ENCODE results near the gene ZFP36L2. TPM values are rescaled to one million over a fixed set of nuclear protein-coding genes. Genes with fewer than 3 reads are reported as not detected.
A peak's percentile ranks its signal among the peaks of the same experiment; 100 is the strongest.

ZFP36L2 gene
- total RNA-seq, 1 donor from 2014 or later: 62.1 TPM

- H3K27me3 Mint-ChIP-seq: peaks cover 2% of the 10 kb centered on the region
Observed at GRCh38 chr2:43219383-43220228, 6.8 kb downstream of the ZFP36L2 start.

GRCh38 chr2:43218702-43219382 lies 7.6 kb downstream of the ZFP36L2 start:
- ChIA-PET POLR2A (interaction anchor here (1.0 to 13.9 kb wide), 10 partner anchors 9 to 409 kb away, joined by 3 to 561 read pairs (median 8); partner anchors contain the start of gene ZFP36L2), CTCF (interaction anchor here (0.8 to 12.6 kb wide), 8 partner anchors 9 to 272 kb away, joined by 3 to 336 read pairs (median 5); no protein-coding TSS in a partner anchor)
- Mint-ChIP-seq H3K4me3 (peak overlapping the region; percentile 92), H3K9me3 (no peaks in the 10 kb centered on the region), H3K4me1 (peaks cover 69% of the 10 kb centered on the region), H3K27ac (peak overlapping the region; percentile 99), H3K27me3 (no peaks in the 10 kb centered on the region), H3K36me3 (ENCODE audit: low read depth) (peaks cover 20% of the 10 kb centered on the region)
- ATAC-seq (ENCODE audit: low read depth): peak; percentile 58
- peak; percentile 44 for DNase-seq
- no peak for TF ChIP-seq CTCF (IDR thresholded peaks at IDR 0.05)
- intact Hi-C loops (cut with micrococcal nuclease): loop anchor here (1.0 kb wide), 1 partner anchor 7 kb away; the partner anchor contains the start of gene ZFP36L2

More at GRCh38 chr2:43219383-43220228, 6.8 kb downstream of the ZFP36L2 start:
- Mint-ChIP-seq H3K27ac (peak overlapping the region; percentile 99), H3K4me1 (peaks cover 71% of the 10 kb centered on the region), H3K9me3 (no peaks in the 10 kb centered on the region), H3K36me3 (ENCODE audit: low read depth) (peaks cover 24% of the 10 kb centered on the region), H3K4me3 (peak overlapping the region; percentile 92)
- TF ChIP-seq CTCF (IDR thresholded peaks at IDR 0.05): no peak
- intact Hi-C loops (cut with micrococcal nuclease): loop anchor here (1.0 to 2.0 kb wide), 6 partner anchors 24 to 949 kb away; partner anchors contain the start of gene PPM1B
- DNase-seq: peak; percentile 58
- peak; percentile 54 for ATAC-seq (ENCODE audit: low read depth)
- ChIA-PET CTCF (interaction anchor here (0.9 to 12.6 kb wide), 7 partner anchors 8 to 264 kb away, joined by 4 to 336 read pairs (median 7); no protein-coding TSS in a partner anchor), POLR2A (interaction anchor here (0.9 to 13.9 kb wide), 12 partner anchors 8 to 410 kb away, joined by 3 to 561 read pairs (median 8); partner anchors contain the start of gene ZFP36L2)

- CTCF ChIA-PET: interaction anchor here (0.8 to 12.6 kb wide), 8 partner anchors 9 to 271 kb away, joined by 3 to 336 read pairs (median 5); no protein-coding TSS in a partner anchor
Observed at GRCh38 chr2:43218155-43218701, 8.2 kb downstream of the ZFP36L2 start.

More at GRCh38 chr2:43218155-43218701, 8.2 kb downstream of the ZFP36L2 start:
- no peak for TF ChIP-seq CTCF (IDR thresholded peaks at IDR 0.05)
- H3K9me3 Mint-ChIP-seq: no peaks in the 10 kb centered on the region
- DNase-seq: no peak
- no peaks in the 10 kb centered on the region for H3K27me3 Mint-ChIP-seq
- intact Hi-C loops (cut with micrococcal nuclease): loop anchor here (1.0 kb wide), 1 partner anchor 8 kb away; the partner anchor contains the start of gene ZFP36L2
- peaks cover 67% of the 10 kb centered on the region for H3K4me1 Mint-ChIP-seq
- H3K36me3 Mint-ChIP-seq (ENCODE audit: low read depth): peaks cover 16% of the 10 kb centered on the region
- H3K4me3 Mint-ChIP-seq: peak overlapping the region; percentile 92
- no peak for ATAC-seq (ENCODE audit: low read depth)
- H3K27ac Mint-ChIP-seq: peak overlapping the region; percentile 99
- POLR2A ChIA-PET: interaction anchor here (0.6 to 13.9 kb wide), 11 partner anchors 9 to 243 kb away, joined by 3 to 561 read pairs (median 5); partner anchors contain the start of gene ZFP36L2
